ENCODE measurements around the gene FANK1.

- TF ChIP-seq CTCF (IDR thresholded peaks at IDR 0.05; ENCODE audit: insufficient read depth, low read length) (no peak), POLR2AphosphoS5 (IDR thresholded peaks at IDR 0.05; ENCODE audit: low read depth) (no peak)
Observed at GRCh38 chr10:125850766-125851731, 45.3 kb upstream of the FANK1 start.

Data from HL-60 (cell line).